Panc1 (cell line): Measurements from ENCODE around the gene MLX. TPM values are rescaled to one million over a fixed set of nuclear protein-coding genes. Genes with fewer than 3 reads are reported as not detected.

Experiments used
- ATAC-seq: fragments of 200-7000 bp; cut with Tn5 transposase; 2 replicates; pipeline ENCODE4 v1.9.1; 2020; ENCODE audit warnings: mild to moderate bottlenecking, moderate library complexity
- BruUV-seq: library from RNA; stranded (reverse); fragments of 400-500 nt; replicated peaks from 2 replicates; lab custom pipeline; 2021; lab: Mats Ljungman, UMichigan
- CTCF ChIA-PET: fragments of 300-600 bp; sonication (Branson Sonifier 250); formaldehyde crosslinking; loops from one replicate; lab custom pipeline; 2022; ENCODE audit warnings: antibody characterized with exemption; lab: Charles Lee
- POLR2A ChIA-PET: fragments of 300-600 bp; sonication (Branson Sonifier 250); formaldehyde crosslinking; loops from one replicate; lab custom pipeline; 2022; ENCODE audit warnings: antibody characterized with exemption; lab: Charles Lee
- DNase-seq: peaks from one replicate; pipeline ENCODE4 v3.0.0-alpha.2; 2010; ENCODE audit warnings: low read depth, low spot score
- H3K27ac ChIP-seq: 2 replicates; pipeline ENCODE4 v1.5.1; 2011; ENCODE audit warnings: mild to moderate bottlenecking, low read length, inconsistent platforms
- H3K27me3 ChIP-seq: fragments of 200-500 bp; sonication (Bioruptor generic); 2 replicates; pipeline ENCODE4 v1.6.0; 2014; ENCODE audit warnings: low read length, inconsistent platforms; ENCODE audit not compliant: control insufficient read depth, insufficient read depth
- H3K36me3 ChIP-seq: fragments of 200-500 bp; sonication (Bioruptor generic); 2 replicates; pipeline ENCODE4 v1.5.1; 2014; ENCODE audit warnings: inconsistent platforms, mild to moderate bottlenecking, low read length, moderate library complexity; ENCODE audit not compliant: control insufficient read depth, insufficient read depth
- H3K4me1 ChIP-seq: 2 replicates; pipeline ENCODE4 v1.5.1; 2011; ENCODE audit warnings: inconsistent platforms, mild to moderate bottlenecking, low read length, moderate library complexity; ENCODE audit not compliant: control insufficient read depth, insufficient read depth
- H3K4me3 ChIP-seq, 2 experiments: 2 replicates each; pipeline ENCODE4 v1.5.1; 2011 to 2012; ENCODE audit warnings: low read depth in 2 of 2, low read length in 2 of 2, mild to moderate bottlenecking in 2 of 2, inconsistent platforms in 1 of 2, moderate library complexity in 1 of 2
- H3K9me3 ChIP-seq: fragments of 200-500 bp; sonication (Bioruptor generic); 2 replicates; pipeline ENCODE4 v1.5.1; 2014; ENCODE audit warnings: low read depth, mild to moderate bottlenecking, inconsistent platforms, low read length, moderate library complexity; ENCODE audit not compliant: control insufficient read depth, insufficient read depth
- CTCF ChIP-seq: fragments of 450-650 bp; IDR thresholded peaks from 2 replicates; pipeline ENCODE4 v1.5.1; 2017; ENCODE audit warnings: mild to moderate bottlenecking
- POLR2AphosphoS5 ChIP-seq: IDR thresholded peaks from 2 replicates; pipeline ENCODE4 v1.6.1; 2012; ENCODE audit warnings: mild to moderate bottlenecking, low read depth, low read length, moderate library complexity
- REST ChIP-seq, 2 experiments: IDR thresholded peaks; 2 replicates each; pipeline ENCODE4 v1.6.1; 2011 to 2012; ENCODE audit warnings: low read depth in 2 of 2, control low read depth in 1 of 2, low read length in 1 of 2, mild to moderate bottlenecking in 1 of 2, moderate library complexity in 1 of 2; ENCODE audit not compliant: insufficient read depth in 1 of 2
- SIN3A ChIP-seq: IDR thresholded peaks from 2 replicates; pipeline ENCODE4 v1.6.1; 2012; ENCODE audit warnings: low read depth, mild to moderate bottlenecking, low read length, moderate library complexity, borderline replicate concordance; ENCODE audit not compliant: insufficient read depth
- TCF7L2 ChIP-seq: IDR thresholded peaks from 2 replicates; pipeline ENCODE4 v1.6.1; 2011; ENCODE audit warnings: mild to moderate bottlenecking, low read depth, low read length, inconsistent platforms
- in situ Hi-C: cut with HindIII; loops from 2 replicates; pipeline ENCODE4 v1.10.0; 2016; ENCODE audit warnings: low sequenced_read_pairs, low pct_unique_long_range_greater_than_20kb
- intact Hi-C: fragments of 100-400 bp; cut with micrococcal nuclease; formaldehyde crosslinking; loops from one replicate; pipeline ENCODE4 v1.10.0; 2022; ENCODE audit not compliant: unreplicated experiment
- total RNA-seq: library from RNA; stranded (reverse); gene quantifications from one replicate; pipeline ENCODE4 v1.2.1, GENCODE V29; 2021; ENCODE audit not compliant: unreplicated experiment

Gene MLX
- total RNA-seq, 1 experiment from 2014 or later: 35.8 TPM

GRCh38 chr17:42522798-42523278 lies 44.1 kb upstream of the MLX start:
- Histone ChIP-seq H3K4me1 (peaks cover 54% of the 10 kb centered on the region), H3K9me3 (no peaks in the 10 kb centered on the region), H3K4me3 (no peak overlapping the region), H3K27ac (peak overlapping the region; percentile 97), H3K27me3 (no peaks in the 10 kb centered on the region), H3K36me3 (no peaks in the 10 kb centered on the region)
- in situ Hi-C loops: no loop called here
- TF ChIP-seq TCF7L2 (no peak), SIN3A (no peak), REST (IDR thresholded peaks at IDR 0.05; ENCODE audit: insufficient read depth in 1 of 2, low read depth in 2 of 2, low read length in 1 of 2) (no peak), POLR2AphosphoS5 (no peak; the same call in 1 of the 2 replicates), CTCF (no peak)
- ATAC-seq (no peak), DNase-seq (no peak)
- no TSS peak for BruUV-seq
- intact Hi-C loops: loop anchor here (10.0 kb wide), 2 partner anchors 98 to 208 kb away; partner anchors contain the start of gene CAVIN1
- ChIA-PET CTCF (no interaction called here), POLR2A (no interaction called here)

- intact Hi-C loops (loop anchor here (10.0 kb wide), 2 partner anchors 100 to 210 kb away; partner anchors contain the start of gene CAVIN1), in situ Hi-C loops (no loop called here)
- POLR2A ChIA-PET: no interaction called here
- Histone ChIP-seq H3K27ac (peak overlapping the region; percentile 35; the same call in 1 of the 2 replicates), H3K4me1 (peaks cover 37% of the 10 kb centered on the region), H3K4me3 (no peak overlapping the region), H3K36me3 (no peaks in the 10 kb centered on the region), H3K9me3 (no peaks in the 10 kb centered on the region), H3K27me3 (no peaks in the 10 kb centered on the region)
- ATAC-seq: no peak
- CTCF ChIA-PET: no interaction called here
- no TSS peak for BruUV-seq
- TF ChIP-seq POLR2AphosphoS5: no peak
- no peak for TF ChIP-seq CTCF
- TF ChIP-seq SIN3A: no peak
- no peak for TF ChIP-seq TCF7L2
- TF ChIP-seq REST (IDR thresholded peaks at IDR 0.05; ENCODE audit: insufficient read depth in 1 of 2, low read depth in 2 of 2, low read length in 1 of 2): no peak
- no peak for DNase-seq
These were observed 41.7 kb upstream of the MLX start for GRCh38 chr17:42525221-42525620.
